MV-4-11 (cell line): Measurements from ENCODE around the gene HSPA1L.
A peak's percentile ranks its signal among the peaks of the same experiment; 100 is the strongest.
"Not testable (repeated sequence)": the region's sequence is repeated elsewhere in the genome, so short reads cannot be mapped to it uniquely, and the experiment has no call there.

ENCODE experiments used
- DNase-seq: peaks from one replicate; lab custom pipeline; 2025; lab: John Stamatoyannopoulos, UW

The HSPA1L gene

GRCh38 chr6:31815025-31815838 is at the start of gene HSPA1L, which contains the start of gene HSPA1A:
TSS of gene HSPA1L (minus strand) at chr6:31815283. CDS start at chr6:31811972, 3,311 bp downstream.
TSS of gene HSPA1A (plus strand) at chr6:31815543. CDS start at chr6:31815757, 214 bp downstream.
- DNase-seq, result peak; percentile 83

GRCh38 chr6:31864818-31865204 is 49.7 kb upstream of the HSPA1L start:
- no peak for DNase-seq

- not testable (repeated sequence) for DNase-seq
These were observed 49.1 kb upstream of the HSPA1L start for GRCh38 chr6:31864123-31864562.

GRCh38 chr6:31862344-31863235 is 47.5 kb upstream of the HSPA1L start, which contains the start of gene NEU1:
TSS of gene NEU1 (minus strand) at chr6:31862821. CDS start at chr6:31862776, 45 bp downstream.
- peak; percentile 100 for DNase-seq

GRCh38 chr6:31861919-31862343 is 46.8 kb upstream of the HSPA1L start:
- DNase-seq, result no peak

- DNase-seq, result no peak
These were observed 46.1 kb upstream of the HSPA1L start for GRCh38 chr6:31861150-31861549.

GRCh38 chr6:31860349-31860748 is 45.3 kb upstream of the HSPA1L start:
- DNase-seq, result no peak

- DNase-seq, result no peak
These were observed 44.8 kb upstream of the HSPA1L start for GRCh38 chr6:31859923-31860322.

GRCh38 chr6:31858707-31859106 is 43.6 kb upstream of the HSPA1L start:
- DNase-seq, result no peak

- not testable (repeated sequence) for DNase-seq
These were observed 42.7 kb upstream of the HSPA1L start for GRCh38 chr6:31857774-31858173.

GRCh38 chr6:31851980-31852718 is 37.1 kb upstream of the HSPA1L start:
- not testable (repeated sequence) for DNase-seq

GRCh38 chr6:31851485-31851832 is 36.4 kb upstream of the HSPA1L start:
- no peak for DNase-seq

- DNase-seq, result no peak
These were observed 35.8 kb upstream of the HSPA1L start for GRCh38 chr6:31850765-31851484.

GRCh38 chr6:31847276-31847978 is 32.3 kb upstream of the HSPA1L start:
- DNase-seq, result no peak

GRCh38 chr6:31844507-31844906 is 29.4 kb upstream of the HSPA1L start:
- DNase-seq, result no peak

GRCh38 chr6:31842053-31842452 is 27.0 kb upstream of the HSPA1L start:
- DNase-seq, result no peak

GRCh38 chr6:31839779-31840126 is 24.7 kb upstream of the HSPA1L start:
- DNase-seq, result not testable (repeated sequence)

- DNase-seq, result no peak
These were observed 23.9 kb upstream of the HSPA1L start for GRCh38 chr6:31838968-31839367.

GRCh38 chr6:31838114-31838553 is 23.1 kb upstream of the HSPA1L start:
- not testable (repeated sequence) for DNase-seq

GRCh38 chr6:31837369-31838113 is 22.5 kb upstream of the HSPA1L start:
- DNase-seq, result peak; percentile 11
